Measurements from ENCODE around the gene GABRB1.

The GABRB1 gene

DNA sequence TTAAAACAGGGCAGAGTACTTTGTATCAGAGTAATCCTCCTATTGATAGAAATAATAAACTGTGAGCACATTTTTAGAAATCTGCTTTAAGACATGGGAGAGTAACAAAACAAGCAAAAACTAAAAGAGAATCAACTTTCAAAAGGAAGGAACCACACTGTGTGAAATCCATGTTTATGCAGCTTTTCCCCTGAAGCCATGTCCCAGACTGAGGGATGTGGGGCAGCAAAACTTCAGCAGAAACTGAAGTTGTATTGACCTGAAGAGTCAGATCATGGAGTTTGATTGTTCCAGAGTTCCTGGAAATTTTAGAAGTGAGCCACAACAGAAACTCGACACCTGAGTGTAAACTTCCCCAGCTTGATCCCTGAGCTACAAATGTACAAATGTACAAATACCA is 378.9 kb downstream of the GABRB1 start:
- Histone ChIP-seq H3K27me3 (ENCODE audit: low read depth, low read length) (no peaks in the 10 kb centered on the region), H3K27ac (ENCODE audit: low read length) (no peak overlapping the region), H3K9ac (ENCODE audit: low read length) (no peak overlapping the region), H2AFZ (ENCODE audit: low read depth, low read length) (no peak overlapping the region), H3K4me2 (ENCODE audit: low read length) (no peak overlapping the region), H3K9me3 (ENCODE audit: insufficient read depth, low read length) (no peaks in the 10 kb centered on the region), H3K36me3 (replicated peaks; ENCODE audit: low read depth, low read length) (no peaks in the 10 kb centered on the region), H4K20me1 (ENCODE audit: insufficient read depth, low read length) (no peaks in the 10 kb centered on the region), H3K4me1 (ENCODE audit: low read length) (peaks cover 7% of the 10 kb centered on the region; the same call in 1 of the 2 replicates), H3K79me2 (ENCODE audit: low read length) (no peaks in the 10 kb centered on the region), H3K4me3 (ENCODE audit: low read length) (no peak overlapping the region)
- TF ChIP-seq, protein P1, sequence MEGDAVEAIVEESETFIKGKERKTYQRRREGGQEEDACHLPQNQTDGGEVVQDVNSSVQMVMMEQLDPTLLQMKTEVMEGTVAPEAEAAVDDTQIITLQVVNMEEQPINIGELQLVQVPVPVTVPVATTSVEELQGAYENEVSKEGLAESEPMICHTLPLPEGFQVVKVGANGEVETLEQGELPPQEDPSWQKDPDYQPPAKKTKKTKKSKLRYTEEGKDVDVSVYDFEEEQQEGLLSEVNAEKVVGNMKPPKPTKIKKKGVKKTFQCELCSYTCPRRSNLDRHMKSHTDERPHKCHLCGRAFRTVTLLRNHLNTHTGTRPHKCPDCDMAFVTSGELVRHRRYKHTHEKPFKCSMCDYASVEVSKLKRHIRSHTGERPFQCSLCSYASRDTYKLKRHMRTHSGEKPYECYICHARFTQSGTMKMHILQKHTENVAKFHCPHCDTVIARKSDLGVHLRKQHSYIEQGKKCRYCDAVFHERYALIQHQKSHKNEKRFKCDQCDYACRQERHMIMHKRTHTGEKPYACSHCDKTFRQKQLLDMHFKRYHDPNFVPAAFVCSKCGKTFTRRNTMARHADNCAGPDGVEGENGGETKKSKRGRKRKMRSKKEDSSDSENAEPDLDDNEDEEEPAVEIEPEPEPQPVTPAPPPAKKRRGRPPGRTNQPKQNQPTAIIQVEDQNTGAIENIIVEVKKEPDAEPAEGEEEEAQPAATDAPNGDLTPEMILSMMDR (IDR thresholded peaks at IDR 0.05; ENCODE audit: low read depth, low read length): no peak
- no peak for TF ChIP-seq EZH2phosphoT487 (IDR thresholded peaks at IDR 0.05; ENCODE audit: low read depth)

DNA sequence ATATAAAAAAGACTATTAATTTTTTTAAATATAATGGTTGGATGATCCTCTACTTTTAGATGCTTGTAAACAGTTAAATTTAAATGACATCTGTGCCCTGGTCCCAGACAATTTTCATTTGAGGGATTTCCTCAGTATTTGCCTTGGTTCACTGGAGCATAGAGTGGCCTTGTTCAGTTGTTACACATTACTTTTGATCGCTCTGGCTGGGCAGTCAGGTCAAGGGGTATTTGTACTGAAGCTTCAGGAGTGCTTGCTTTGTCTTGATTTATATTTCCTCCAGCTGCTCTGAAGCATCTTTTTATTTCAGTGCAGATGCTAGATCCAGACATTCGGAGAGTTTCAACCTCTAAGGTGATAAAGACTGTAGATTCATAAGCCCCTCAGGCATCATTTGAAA is 382.2 kb downstream of the GABRB1 start:
- H3K27ac ChIP-seq (ENCODE audit: low read length): no peak overlapping the region
- H3K4me2 ChIP-seq (ENCODE audit: low read length): no peak overlapping the region

DNA sequence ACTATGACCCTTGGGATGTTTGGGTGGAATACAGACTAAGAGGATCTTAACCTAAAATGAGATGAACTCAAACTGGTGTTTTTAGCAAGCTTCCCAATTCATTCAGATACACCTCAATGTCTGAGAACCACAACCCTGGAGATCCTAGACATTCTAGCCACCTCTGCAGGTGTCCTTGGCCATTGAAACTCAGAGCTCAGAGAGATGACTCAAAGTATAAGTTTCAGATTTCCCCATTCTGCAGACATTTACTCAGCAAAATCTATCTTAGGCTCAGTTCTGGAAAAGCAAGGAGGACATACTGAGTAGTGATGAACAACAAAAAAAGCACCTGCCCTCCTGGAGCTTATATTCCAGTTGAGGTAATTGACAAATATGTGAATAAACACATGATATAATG is 384.4 kb downstream of the GABRB1 start:
- Histone ChIP-seq H3K9ac (ENCODE audit: low read length) (no peak overlapping the region), H3K27ac (ENCODE audit: low read length) (no peak overlapping the region), H3K4me1 (ENCODE audit: low read length) (peaks cover 9% of the 10 kb centered on the region), H3K79me2 (ENCODE audit: low read length) (no peaks in the 10 kb centered on the region), H2AFZ (ENCODE audit: low read depth, low read length) (no peak overlapping the region), H3K9me3 (ENCODE audit: insufficient read depth, low read length) (no peaks in the 10 kb centered on the region), H3K36me3 (replicated peaks; ENCODE audit: low read depth, low read length) (no peaks in the 10 kb centered on the region), H3K4me2 (ENCODE audit: low read length) (no peak overlapping the region), H4K20me1 (ENCODE audit: insufficient read depth, low read length) (no peaks in the 10 kb centered on the region), H3K27me3 (ENCODE audit: low read depth, low read length) (0 out of 2 replicates have a peak, but pooled peaks cover 3% of the 10 kb centered on the region), H3K4me3 (ENCODE audit: low read length) (no peak overlapping the region)
- TF ChIP-seq EZH2phosphoT487 (IDR thresholded peaks at IDR 0.05; ENCODE audit: low read depth): no peak
- TF ChIP-seq, protein P1 (IDR thresholded peaks at IDR 0.05; ENCODE audit: low read depth, low read length): no peak

More for the DNA sequence above, 382.2 kb downstream of the GABRB1 start:
- Histone ChIP-seq H3K9ac (ENCODE audit: low read length) (no peak overlapping the region), H3K4me1 (ENCODE audit: low read length) (peaks cover 9% of the 10 kb centered on the region), H3K9me3 (ENCODE audit: insufficient read depth, low read length) (no peaks in the 10 kb centered on the region), H3K79me2 (ENCODE audit: low read length) (no peaks in the 10 kb centered on the region), H3K27me3 (ENCODE audit: low read depth, low read length) (0 out of 2 replicates have a peak, but pooled peaks cover 3% of the 10 kb centered on the region), H4K20me1 (ENCODE audit: insufficient read depth, low read length) (no peaks in the 10 kb centered on the region), H2AFZ (ENCODE audit: low read depth, low read length) (no peak overlapping the region), H3K36me3 (replicated peaks; ENCODE audit: low read depth, low read length) (no peaks in the 10 kb centered on the region), H3K4me3 (ENCODE audit: low read length) (no peak overlapping the region)
- no peak for TF ChIP-seq EZH2phosphoT487 (IDR thresholded peaks at IDR 0.05; ENCODE audit: low read depth)
- TF ChIP-seq, protein P1 (IDR thresholded peaks at IDR 0.05; ENCODE audit: low read depth, low read length): no peak

DNA sequence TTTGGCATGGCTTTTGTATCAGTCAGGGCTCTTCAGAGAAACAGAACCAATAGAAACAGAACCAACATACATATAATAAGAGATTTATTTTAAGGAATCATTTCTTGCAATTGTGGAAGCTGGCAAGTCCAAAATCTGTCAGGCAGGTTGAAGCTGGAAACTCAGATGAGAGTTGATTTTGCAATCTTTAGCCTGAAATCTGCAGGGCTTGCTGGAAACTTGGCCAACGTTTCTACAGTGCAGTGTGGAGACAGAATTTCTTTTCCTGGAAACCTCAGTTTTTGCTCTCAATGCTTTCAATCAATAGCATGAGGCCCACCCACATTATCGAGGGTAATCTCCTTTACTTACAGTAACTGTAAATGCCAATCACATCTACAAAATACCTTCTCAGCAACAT is 386.8 kb downstream of the GABRB1 start:
- Histone ChIP-seq H3K36me3 (replicated peaks; ENCODE audit: low read depth, low read length) (no peaks in the 10 kb centered on the region), H3K27me3 (ENCODE audit: low read depth, low read length) (0 out of 2 replicates have a peak, but pooled peaks cover 3% of the 10 kb centered on the region), H3K4me2 (ENCODE audit: low read length) (no peak overlapping the region), H4K20me1 (ENCODE audit: insufficient read depth, low read length) (no peaks in the 10 kb centered on the region), H3K9ac (ENCODE audit: low read length) (no peak overlapping the region), H3K27ac (ENCODE audit: low read length) (no peak overlapping the region), H3K4me3 (ENCODE audit: low read length) (no peak overlapping the region), H2AFZ (ENCODE audit: low read depth, low read length) (no peak overlapping the region), H3K79me2 (ENCODE audit: low read length) (no peaks in the 10 kb centered on the region), H3K9me3 (ENCODE audit: insufficient read depth, low read length) (no peaks in the 10 kb centered on the region), H3K4me1 (ENCODE audit: low read length) (peaks cover 9% of the 10 kb centered on the region)
- TF ChIP-seq, protein P1 (IDR thresholded peaks at IDR 0.05; ENCODE audit: low read depth, low read length): no peak
- TF ChIP-seq EZH2phosphoT487 (IDR thresholded peaks at IDR 0.05; ENCODE audit: low read depth): no peak
